Immature natural killer cell (primary cell): ENCODE results near the gene RASA3. TPM values are rescaled to one million over a fixed set of nuclear protein-coding genes. Genes with fewer than 3 reads are reported as not detected.
"Not testable (repeated sequence)": the region's sequence is repeated elsewhere in the genome, so short reads cannot be mapped to it uniquely, and the experiment has no call there.

ENCODE experiments used
- DNase-seq, 3 donors: peaks; one replicate each; pipeline ENCODE4 v3.0.0; 2022; ENCODE audit warnings: mixed read lengths in 1 of 3
- H3K27ac Mint-ChIP-seq, 6 donors: one replicate each; pipeline ENCODE4 v1.8.0; 2020; ENCODE audit warnings: mixed read lengths in 6 of 6, mild to moderate bottlenecking in 5 of 6, inconsistent platforms in 4 of 6, moderate library complexity in 3 of 6
- H3K27me3 Mint-ChIP-seq, 3 donors: one replicate each; pipeline ENCODE4 v1.8.0; 2020 to 2021; ENCODE audit warnings: low read depth in 3 of 3, mild to moderate bottlenecking in 3 of 3, mixed read lengths in 3 of 3, moderate library complexity in 3 of 3, inconsistent platforms in 1 of 3
- H3K36me3 Mint-ChIP-seq, 3 donors: one replicate each; pipeline ENCODE4 v1.8.0; 2020; ENCODE audit warnings: mixed read lengths in 3 of 3, inconsistent platforms in 2 of 3, mild to moderate bottlenecking in 2 of 3
- H3K4me1 Mint-ChIP-seq, 2 donors: one replicate each; pipeline ENCODE4 v1.8.0; 2020; ENCODE audit warnings: inconsistent platforms in 2 of 2, mild to moderate bottlenecking in 2 of 2, mixed read lengths in 2 of 2, moderate library complexity in 1 of 2
- H3K4me3 Mint-ChIP-seq, 5 donors: one replicate each; pipeline ENCODE4 v1.8.0; 2020; ENCODE audit warnings: mild to moderate bottlenecking in 5 of 5, mixed read lengths in 5 of 5, inconsistent platforms in 3 of 5, moderate library complexity in 3 of 5
- H3K9me3 Mint-ChIP-seq, 6 donors: one replicate each; pipeline ENCODE4 v1.8.0; 2020; ENCODE audit warnings: mild to moderate bottlenecking in 6 of 6, mixed read lengths in 6 of 6, inconsistent platforms in 4 of 6, moderate library complexity in 3 of 6
- polyA plus RNA-seq, 3 donors: library from polyadenylated mRNA; unstranded; fragments of 300-500 nt; fragmentation: Illumina TruSeq; gene quantifications; one replicate each; pipeline ENCODE4 v1.2.3, GENCODE V29; 2021

RASA3 gene
- polyA plus RNA-seq, 3 donors from 2014 or later = 37.4 to 153 (median 64.8) TPM

DNA sequence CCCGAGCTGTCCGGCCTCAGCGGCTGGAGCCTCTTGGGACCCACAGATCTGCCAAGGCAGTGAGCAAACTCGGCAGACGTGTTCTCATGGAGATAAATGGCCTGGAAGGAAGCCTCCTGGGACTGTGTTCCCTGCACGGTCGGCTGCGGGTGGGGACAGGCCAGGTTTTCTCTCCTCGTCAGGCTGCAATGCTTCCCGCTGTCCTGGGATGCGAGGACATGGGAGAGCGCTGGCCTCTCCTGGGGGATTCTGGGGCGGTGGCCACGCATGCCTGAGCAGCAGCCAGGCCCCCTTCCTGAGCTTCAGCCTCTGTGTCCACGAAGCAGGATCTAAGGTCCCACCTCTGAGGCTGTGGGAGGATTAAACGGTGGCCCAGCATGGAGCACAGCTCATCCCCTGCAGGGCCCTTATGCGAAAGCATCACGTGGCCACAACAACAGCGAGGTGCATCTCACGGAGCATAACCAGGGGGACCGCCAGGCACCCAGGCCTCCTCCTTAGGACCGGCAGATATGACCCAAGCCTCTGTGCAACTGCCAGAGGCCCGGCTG, 137.3 kb downstream of the RASA3 start:
- H3K9me3 Mint-ChIP-seq = peaks cover 0 to 2% (median 0%) of the 10 kb centered on the region in 6 donors
- peaks cover 25 to 55% (median 48%) of the 10 kb centered on the region in 3 donors for H3K27me3 Mint-ChIP-seq
- DNase-seq = no peak
- peaks cover 0 to 5% of the 10 kb centered on the region in 2 donors for H3K4me1 Mint-ChIP-seq
- peaks cover 15 to 45% (median 21%) of the 10 kb centered on the region in 3 donors for H3K36me3 Mint-ChIP-seq
- H3K4me3 Mint-ChIP-seq = no peak overlapping the region
- peak overlapping the region in 1 of 6 donors; percentile 54 for H3K27ac Mint-ChIP-seq

DNA sequence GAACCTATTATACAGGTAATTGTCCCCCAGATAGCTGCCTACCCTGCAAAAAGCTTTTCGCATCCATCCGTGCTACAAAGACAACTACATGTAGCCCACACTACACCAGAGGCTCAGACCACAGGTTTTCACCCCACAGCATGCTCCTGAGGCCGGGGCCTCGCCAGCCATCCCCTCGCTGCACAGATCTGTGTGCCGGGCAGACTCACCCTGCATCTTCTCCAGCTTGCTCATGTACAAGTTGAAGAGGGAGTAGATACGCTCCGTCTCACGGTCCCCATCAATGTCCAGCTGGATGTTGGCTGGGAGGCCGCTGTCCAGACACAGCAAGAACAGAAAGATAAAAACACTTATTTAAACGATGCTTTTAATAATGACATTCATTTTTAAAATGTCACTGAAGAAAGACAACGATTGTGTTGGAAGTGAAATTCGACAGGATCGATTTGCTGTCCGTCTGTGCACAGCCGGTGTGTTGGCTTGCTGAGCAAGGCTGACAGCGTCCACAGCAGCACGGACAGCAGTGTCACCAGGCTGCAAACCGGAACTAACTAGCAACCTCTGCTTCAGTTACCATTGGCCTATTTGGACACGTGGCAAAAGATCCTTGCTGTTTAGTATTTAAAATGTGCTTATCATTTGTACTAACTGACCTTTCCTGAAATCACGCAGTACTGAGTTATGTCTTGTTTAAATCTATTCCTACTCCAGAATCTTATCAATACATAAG, 140.0 kb downstream of the RASA3 start:
- H3K27ac Mint-ChIP-seq = peak overlapping the region in 5 of 6 donors; percentile 13 to 72 (median 56)
- peak overlapping the region in 1 of 5 donors; percentile 8 for H3K4me3 Mint-ChIP-seq
- peaks cover 25 to 47% (median 26%) of the 10 kb centered on the region in 3 donors for H3K36me3 Mint-ChIP-seq
- peaks cover 0 to 4% (median 0%) of the 10 kb centered on the region in 6 donors for H3K9me3 Mint-ChIP-seq
- H3K27me3 Mint-ChIP-seq = peaks cover 24 to 51% (median 29%) of the 10 kb centered on the region in 3 donors
- peaks cover 5 to 7% of the 10 kb centered on the region in 2 donors for H3K4me1 Mint-ChIP-seq
- DNase-seq = no peak

GRCh38 chr13:113991676-113992179, 140.7 kb downstream of the RASA3 start:
- Mint-ChIP-seq H3K36me3 (peaks cover 25 to 45% (median 26%) of the 10 kb centered on the region in 3 donors), H3K4me3 (no peak overlapping the region), H3K4me1 (peaks cover 5 to 7% of the 10 kb centered on the region in 2 donors), H3K27me3 (peaks cover 20 to 46% (median 24%) of the 10 kb centered on the region in 3 donors), H3K9me3 (peaks cover 0 to 1% (median 0%) of the 10 kb centered on the region in 6 donors), H3K27ac (peak overlapping the region in 5 of 6 donors; percentile 1 to 82 (median 13))
- DNase-seq = no peak

DNA sequence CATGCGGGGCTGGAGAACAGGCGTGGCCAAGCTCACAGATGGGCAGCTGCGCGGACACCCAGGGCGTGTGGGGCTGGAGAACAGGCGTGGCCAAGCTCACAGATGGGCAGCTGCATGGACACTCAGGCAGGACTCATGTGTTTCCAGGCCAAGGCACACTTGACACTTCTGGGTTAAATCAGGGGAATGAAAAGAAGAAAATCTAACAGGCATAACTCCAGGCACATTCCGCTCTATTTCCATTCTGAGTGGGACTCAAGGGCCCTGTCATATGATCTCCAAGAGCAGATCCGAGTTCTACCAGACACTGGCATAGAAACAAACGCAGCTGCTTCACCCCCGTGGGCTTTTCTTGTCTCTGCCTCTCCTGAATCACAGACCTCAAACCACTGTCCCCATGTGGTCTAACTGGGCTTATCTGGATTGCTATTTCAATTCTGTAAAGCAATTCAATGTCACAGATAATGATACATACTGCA, 141.2 kb downstream of the RASA3 start:
- H3K36me3 Mint-ChIP-seq = peaks cover 25 to 45% (median 26%) of the 10 kb centered on the region in 3 donors
- peaks cover 5 to 7% of the 10 kb centered on the region in 2 donors for H3K4me1 Mint-ChIP-seq
- peak overlapping the region in 3 of 6 donors; percentile 28 to 53 (median 35) for H3K27ac Mint-ChIP-seq
- no peak overlapping the region for H3K4me3 Mint-ChIP-seq
- DNase-seq = no peak
- peaks cover 0 to 1% (median 0%) of the 10 kb centered on the region in 6 donors for H3K9me3 Mint-ChIP-seq
- peaks cover 20 to 46% (median 24%) of the 10 kb centered on the region in 3 donors for H3K27me3 Mint-ChIP-seq

GRCh38 chr13:113990321-113990837, 142.0 kb downstream of the RASA3 start:
- Mint-ChIP-seq H3K4me1 (peaks cover 5 to 7% of the 10 kb centered on the region in 2 donors), H3K9me3 (peaks cover 0 to 1% (median 0%) of the 10 kb centered on the region in 6 donors), H3K36me3 (peaks cover 25 to 45% (median 26%) of the 10 kb centered on the region in 3 donors), H3K27ac (peak overlapping the region in 3 of 6 donors; percentile 34 to 88 (median 82)), H3K27me3 (peaks cover 20 to 46% (median 24%) of the 10 kb centered on the region in 3 donors), H3K4me3 (peak overlapping the region in 1 of 5 donors; percentile 10)
- no peak for DNase-seq

GRCh38 chr13:113989585-113990300, 142.7 kb downstream of the RASA3 start:
- Mint-ChIP-seq H3K4me3 (peak overlapping the region in 1 of 5 donors; percentile 10), H3K36me3 (peaks cover 25 to 45% (median 26%) of the 10 kb centered on the region in 3 donors)
- no peak for DNase-seq

GRCh38 chr13:113988859-113989258, 143.6 kb downstream of the RASA3 start:
- not testable (repeated sequence) for H3K9me3 Mint-ChIP-seq, H3K4me1 Mint-ChIP-seq, H3K4me3 Mint-ChIP-seq, DNase-seq
- H3K27me3 Mint-ChIP-seq = peaks cover 11 to 36% (median 12%) of the 10 kb centered on the region in 3 donors
- H3K36me3 Mint-ChIP-seq = peaks cover 21 to 37% (median 21%) of the 10 kb centered on the region in 3 donors
- peak overlapping the region in 3 of 6 donors; percentile 53 to 78 (median 65) for H3K27ac Mint-ChIP-seq

More at GRCh38 chr13:113989585-113990300, 142.7 kb downstream of the RASA3 start:
- Mint-ChIP-seq H3K9me3 (peaks cover 0 to 1% (median 0%) of the 10 kb centered on the region in 6 donors), H3K27ac (peak overlapping the region; percentile 21 to 88 (median 48)), H3K4me1 (peaks cover 5 to 7% of the 10 kb centered on the region in 2 donors), H3K27me3 (peaks cover 18 to 42% (median 19%) of the 10 kb centered on the region in 3 donors)

GRCh38 chr13:113982296-113982661, 150.1 kb downstream of the RASA3 start:
- peaks cover 0 to 6% (median 0%) of the 10 kb centered on the region in 6 donors for H3K9me3 Mint-ChIP-seq
- DNase-seq = no peak
- peaks cover 7% of the 10 kb centered on the region in 2 donors for H3K4me1 Mint-ChIP-seq
- H3K27ac Mint-ChIP-seq = peak overlapping the region in 2 of 6 donors; percentile 37 to 70
- peaks cover 11 to 38% (median 19%) of the 10 kb centered on the region in 3 donors for H3K36me3 Mint-ChIP-seq
- H3K27me3 Mint-ChIP-seq = peaks cover 31 to 46% (median 39%) of the 10 kb centered on the region in 3 donors
- H3K4me3 Mint-ChIP-seq = no peak overlapping the region

- Mint-ChIP-seq H3K9me3 (peaks cover 0 to 6% (median 0%) of the 10 kb centered on the region in 6 donors), H3K4me3 (no peak overlapping the region), H3K36me3 (peaks cover 11 to 38% (median 19%) of the 10 kb centered on the region in 3 donors), H3K4me1 (peaks cover 7 to 9% of the 10 kb centered on the region in 2 donors), H3K27me3 (peaks cover 36 to 48% (median 39%) of the 10 kb centered on the region in 3 donors), H3K27ac (peak overlapping the region in 4 of 6 donors; percentile 24 to 76 (median 44))
- no peak for DNase-seq
Measured at GRCh38 chr13:113981611-113982295, 150.7 kb downstream of the RASA3 start.

DNA sequence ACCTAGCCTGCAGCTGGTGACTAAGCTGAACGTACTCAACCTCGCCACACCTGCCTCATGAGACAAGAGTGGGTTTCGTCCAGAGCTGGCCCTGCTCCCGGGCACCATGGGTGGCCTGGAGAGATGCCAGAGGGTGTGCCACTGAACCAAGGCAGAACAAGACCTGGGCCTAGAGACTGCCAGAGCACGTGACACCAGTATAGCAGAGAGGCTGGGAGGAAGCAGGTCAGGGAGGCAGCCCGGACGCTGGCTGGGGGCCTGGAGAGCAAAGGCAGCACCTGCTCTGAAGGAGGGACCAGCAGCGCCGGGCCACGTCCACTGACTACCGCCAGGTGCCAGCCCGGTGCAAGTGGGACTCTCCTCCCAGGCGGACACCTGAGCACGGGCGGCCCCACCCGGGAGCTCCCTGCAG, 151.2 kb downstream of the RASA3 start:
- peaks cover 11 to 38% (median 19%) of the 10 kb centered on the region in 3 donors for H3K36me3 Mint-ChIP-seq
- H3K4me3 Mint-ChIP-seq = no peak overlapping the region
- H3K27me3 Mint-ChIP-seq = peaks cover 36 to 50% (median 39%) of the 10 kb centered on the region in 3 donors
- H3K27ac Mint-ChIP-seq = peak overlapping the region in 3 of 6 donors; percentile 42 to 75 (median 73)
- peaks cover 0 to 6% (median 0%) of the 10 kb centered on the region in 6 donors for H3K9me3 Mint-ChIP-seq
- peaks cover 7 to 9% of the 10 kb centered on the region in 2 donors for H3K4me1 Mint-ChIP-seq
- DNase-seq = no peak

DNA sequence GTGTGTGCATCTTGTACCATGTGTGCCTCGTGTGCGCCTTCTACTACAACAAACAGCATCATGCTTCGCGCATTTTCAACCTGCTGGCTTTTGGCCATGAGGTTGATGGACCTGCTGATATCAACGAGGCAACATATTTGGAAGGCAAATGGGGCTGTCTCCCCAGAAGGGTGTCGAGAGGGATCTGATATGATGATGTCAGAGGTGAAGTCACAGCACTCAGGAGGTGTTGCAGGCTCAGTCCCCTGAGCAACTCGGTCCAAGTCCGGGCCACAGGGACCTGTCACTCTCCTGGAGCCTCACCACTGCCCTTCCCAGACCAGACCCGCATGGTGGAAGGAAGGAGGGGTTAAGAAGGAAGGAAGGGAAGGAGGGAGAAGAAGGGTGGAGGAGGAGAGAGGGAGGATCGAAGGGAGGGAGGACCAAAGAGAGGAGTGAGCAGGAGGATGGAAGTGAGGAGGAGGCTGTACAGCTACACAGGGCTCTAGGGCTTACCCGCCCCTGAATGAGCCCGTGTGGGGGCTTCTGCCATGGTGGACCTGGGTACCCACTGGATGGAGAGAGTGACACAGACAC, 151.8 kb downstream of the RASA3 start:
- DNase-seq = no peak
- Mint-ChIP-seq H3K36me3 (peaks cover 11 to 41% (median 19%) of the 10 kb centered on the region in 3 donors), H3K27ac (peak overlapping the region in 5 of 6 donors; percentile 48 to 90 (median 73)), H3K4me1 (peaks cover 7 to 9% of the 10 kb centered on the region in 2 donors), H3K27me3 (peaks cover 40 to 54% (median 42%) of the 10 kb centered on the region in 3 donors), H3K9me3 (peaks cover 0 to 6% (median 0%) of the 10 kb centered on the region in 6 donors), H3K4me3 (peak overlapping the region in 2 of 5 donors; percentile 21 to 56)
